IPS-NIHi11 (cell line): Measurements from ENCODE around the gene OR6Q1.

ENCODE experiments used
- DNase-seq: peaks from one replicate; pipeline ENCODE4 v3.0.0; 2012; ENCODE audit warnings: mixed read lengths, low spot score

OR6Q1 gene

DNA sequence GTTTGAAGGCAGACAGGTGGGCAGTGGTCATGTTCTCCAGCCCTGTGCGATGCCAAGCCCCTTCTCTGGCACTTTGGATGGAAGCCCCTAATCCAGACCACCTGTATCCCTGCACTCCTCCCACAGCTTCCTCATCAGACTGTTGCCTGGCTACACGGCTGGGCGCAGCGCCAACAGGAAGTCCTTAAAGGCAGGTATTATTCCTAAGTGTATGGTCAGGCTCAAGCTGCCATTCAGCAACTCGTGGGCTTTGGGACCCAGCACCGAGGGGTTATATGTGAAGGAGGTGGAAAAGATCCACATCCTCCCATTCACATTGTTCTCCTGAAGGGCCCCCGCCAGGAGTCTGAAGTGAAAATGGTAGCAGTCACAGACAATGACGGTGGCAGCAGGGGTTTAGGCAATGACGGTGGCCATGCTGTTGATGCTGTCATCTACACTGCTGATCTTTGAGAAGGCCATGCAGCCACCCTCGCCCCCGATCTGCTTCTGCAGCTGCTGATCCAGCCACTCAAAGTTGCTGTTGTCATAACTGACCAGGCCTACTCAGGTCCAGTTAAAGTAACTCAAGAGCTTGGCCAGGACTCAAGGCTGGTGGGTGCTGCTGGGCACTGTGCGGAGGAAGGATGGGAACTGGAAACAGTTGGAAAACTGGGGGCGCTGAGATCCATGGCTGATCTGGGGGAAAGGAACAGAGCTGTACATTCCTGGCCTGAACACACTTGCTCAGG lies 27.7 kb downstream of the OR6Q1 start:
- DNase-seq: no peak

DNA sequence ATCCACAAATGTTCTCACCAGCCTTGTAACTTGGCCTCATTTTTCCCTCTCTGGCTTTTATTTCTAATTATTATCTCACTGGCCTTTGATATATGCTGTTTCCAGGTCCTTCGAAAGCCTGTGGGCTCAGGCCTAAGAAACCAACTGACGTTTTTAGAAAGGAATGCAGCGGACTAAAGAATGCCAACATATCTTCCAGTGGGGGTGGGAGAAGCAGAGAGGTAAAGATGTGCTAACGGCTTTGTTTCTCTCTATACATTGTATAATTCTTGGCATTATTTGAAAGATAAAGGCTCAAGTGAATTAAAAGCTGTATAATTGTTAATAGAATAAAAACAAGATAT lies 28.2 kb downstream of the OR6Q1 start:
- DNase-seq: peak; percentile 51

DNA sequence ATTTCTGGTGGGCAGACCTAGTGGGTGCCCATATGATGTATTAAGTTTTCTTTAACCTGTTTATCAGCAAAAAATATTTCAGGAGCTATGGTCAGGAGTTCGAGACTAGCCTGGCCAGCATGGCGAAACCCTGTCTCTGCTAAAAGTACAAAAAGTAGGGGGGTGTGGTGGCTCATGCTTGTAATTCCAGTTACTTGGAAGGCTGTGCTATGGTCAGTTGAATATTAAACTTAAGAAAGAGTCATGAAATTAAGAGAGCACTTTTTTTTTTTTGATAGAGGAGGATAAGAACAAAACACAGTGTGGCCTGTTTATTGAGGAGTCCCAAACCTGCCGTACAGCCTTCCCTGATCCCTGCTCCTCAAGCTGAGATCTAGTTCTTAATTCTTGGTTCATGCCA lies 29.8 kb downstream of the OR6Q1 start:
- no peak for DNase-seq

DNA sequence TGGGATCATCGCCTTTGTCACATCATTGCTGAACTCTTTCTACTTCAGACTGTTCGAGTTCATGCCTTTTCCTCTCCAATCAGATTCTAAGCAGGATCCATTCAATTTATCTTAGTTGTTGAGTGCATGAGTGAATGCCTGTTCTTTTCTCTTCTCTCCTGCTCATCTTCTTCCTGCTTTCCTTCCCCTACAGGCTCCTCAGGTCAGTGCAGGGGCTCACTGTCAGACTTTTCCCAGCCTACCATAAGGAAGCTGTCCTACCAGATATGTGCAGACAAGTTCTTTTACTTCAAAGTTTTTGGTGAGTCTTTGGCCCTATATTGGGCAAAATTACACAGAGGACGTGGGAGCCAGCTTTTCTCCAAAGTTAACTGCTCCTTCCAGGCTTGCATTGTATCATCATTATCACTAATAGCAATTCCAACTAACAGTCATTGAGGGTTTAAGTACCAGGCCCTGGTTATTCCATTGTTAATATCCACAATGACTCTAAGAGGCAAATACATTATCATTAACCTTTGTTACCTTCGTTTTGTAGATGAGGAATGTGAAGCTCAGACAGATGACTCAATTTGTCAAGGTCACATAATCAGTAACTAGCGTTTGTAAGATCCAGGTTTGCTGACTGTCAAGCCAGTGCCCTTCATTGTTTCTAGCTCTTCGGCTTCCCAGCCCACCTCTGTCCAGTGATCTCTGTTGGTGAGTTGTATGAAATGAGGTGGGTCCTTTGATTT lies 30.4 kb downstream of the OR6Q1 start:
- DNase-seq: peak; percentile 38

DNA sequence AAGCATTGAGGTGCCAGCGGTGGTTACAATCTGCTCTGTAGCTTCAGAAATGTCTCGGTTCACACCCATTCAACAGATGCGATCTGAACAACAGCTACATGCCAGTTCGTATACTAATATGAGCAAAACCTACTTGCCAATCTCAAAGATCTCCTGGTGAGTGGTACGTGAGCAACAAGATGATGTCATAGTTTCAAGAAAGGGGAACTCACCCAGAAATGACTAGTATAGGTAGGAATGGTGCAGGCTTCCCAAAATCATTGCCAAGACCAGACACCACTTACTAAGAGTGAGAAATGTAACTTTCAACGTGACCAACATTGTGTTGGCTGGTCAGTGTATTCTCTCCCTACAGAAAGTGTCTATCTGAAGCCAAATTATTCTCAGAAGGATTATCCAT lies 31.1 kb downstream of the OR6Q1 start:
- DNase-seq: no peak

DNA sequence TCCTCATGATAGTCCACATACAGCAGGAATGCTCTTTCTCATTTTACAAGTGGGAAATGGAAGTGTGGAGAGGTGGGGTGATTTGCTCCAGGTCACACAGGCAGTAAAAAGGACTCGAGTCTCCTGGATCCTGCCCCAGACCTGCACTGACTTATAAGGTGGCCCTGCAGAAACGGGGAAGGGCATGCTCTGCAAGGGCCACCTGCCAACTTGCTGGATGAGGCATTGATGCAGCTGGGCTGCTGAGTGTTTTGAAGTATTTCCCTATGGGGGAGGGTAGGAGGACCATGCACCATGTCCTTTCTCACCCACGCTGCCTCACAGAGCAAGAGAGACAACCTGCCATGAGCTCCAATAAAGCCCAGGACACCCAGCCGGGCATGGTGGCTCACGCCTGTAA lies 36.9 kb downstream of the OR6Q1 start:
- no peak for DNase-seq

DNA sequence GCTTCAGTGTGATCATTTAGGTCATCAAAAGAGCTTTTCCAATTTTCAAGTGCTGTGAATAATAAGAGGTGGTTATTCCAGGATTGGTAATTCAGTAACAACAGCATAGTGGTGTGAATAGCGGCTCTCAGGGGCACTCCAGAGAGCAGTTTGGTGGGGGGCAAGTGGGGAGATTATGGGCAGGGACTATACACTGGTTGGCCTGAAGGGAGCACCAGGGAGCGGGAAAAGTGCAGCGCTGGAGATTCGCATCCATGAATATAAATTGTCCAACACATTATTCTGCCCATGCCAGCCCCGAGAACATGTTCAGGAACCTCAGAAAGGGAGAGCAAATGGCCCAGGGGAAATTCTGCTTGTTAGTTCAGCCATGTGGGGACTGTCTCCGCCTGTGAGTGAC lies 37.9 kb downstream of the OR6Q1 start:
- no peak for DNase-seq

DNA sequence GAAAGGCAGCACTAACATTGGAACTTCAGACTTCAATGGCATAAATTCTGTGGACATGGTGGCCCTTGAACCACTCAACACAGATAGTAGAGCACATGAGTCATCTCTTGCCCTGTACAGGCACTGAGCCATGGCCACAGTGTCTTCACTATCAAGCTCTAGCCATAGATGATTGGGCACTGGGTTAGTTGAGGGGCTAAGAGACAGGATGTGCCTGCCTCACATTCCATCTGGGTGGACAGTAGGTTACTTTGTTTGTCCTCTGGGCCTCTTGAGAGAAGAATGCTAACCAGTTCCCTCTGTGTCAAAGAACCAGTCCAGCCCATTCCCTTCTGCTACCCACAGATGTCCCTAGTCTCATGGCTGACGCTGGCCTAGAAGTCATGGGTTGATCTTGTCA lies 39.8 kb downstream of the OR6Q1 start:
- no peak for DNase-seq

DNA sequence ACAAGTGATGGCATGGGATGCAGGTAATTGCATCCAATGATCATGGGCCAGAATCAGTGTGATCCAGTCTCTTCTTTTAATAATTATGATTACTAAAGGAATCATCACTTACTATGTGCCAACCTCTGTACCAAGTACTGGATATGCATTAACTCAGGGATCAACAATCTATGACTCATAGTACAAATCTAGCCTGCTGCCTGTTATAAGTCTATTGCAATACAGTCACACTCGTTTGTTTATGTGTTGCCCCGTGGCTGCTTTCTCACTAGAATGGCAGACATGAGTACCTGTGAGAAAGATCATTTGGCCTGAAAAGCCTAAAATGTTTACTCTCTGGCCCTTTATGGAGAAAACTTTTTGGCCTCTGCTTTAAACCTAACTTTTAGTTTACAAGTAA lies 45.0 kb downstream of the OR6Q1 start:
- DNase-seq: no peak
